ENCODE data around the gene TBC1D22A. TPM values are rescaled to one million over a fixed set of nuclear protein-coding genes. Genes with fewer than 3 reads are reported as not detected.

TBC1D22A gene
- total and polyA plus RNA-seq, 10 of the 15 experiments (the other 5 are each of a cell fraction or from before 2014, with no cell fraction given): 0.63 to 44.7 (median 27.4) TPM

- Histone ChIP-seq H3K4me1 (ENCODE audit: control insufficient read depth, insufficient read depth, low read length) (no peaks in the 10 kb centered on the region), H3K27ac (ENCODE audit: control insufficient read depth, insufficient read depth) (no peak overlapping the region), H3K4me3 (no peak overlapping the region), H3K27me3 (replicated peaks in 1 of 2; ENCODE audit: control insufficient read depth in 2 of 2, insufficient read depth in 2 of 2, low read length in 1 of 2) (no peaks in the 10 kb centered on the region), H2AFZ (ENCODE audit: control insufficient read depth, low read depth, low read length) (no peak overlapping the region), H3K79me2 (ENCODE audit: control insufficient read depth, insufficient read depth, low read length) (no peaks in the 10 kb centered on the region), H3K4me2 (ENCODE audit: control insufficient read depth, insufficient read depth) (no peak overlapping the region), H3K9ac (ENCODE audit: control insufficient read depth, insufficient read depth, low read length) (no peak overlapping the region), H4K20me1 (ENCODE audit: control insufficient read depth, insufficient read depth) (no peaks in the 10 kb centered on the region), H3K9me3 (replicated peaks; ENCODE audit: control insufficient read depth, insufficient read depth, low read length) (no peaks in the 10 kb centered on the region), H3K36me3 (ENCODE audit: control insufficient read depth in 2 of 2, insufficient read depth in 2 of 2, low read length in 1 of 2) (no peaks in the 10 kb centered on the region)
- DNase-seq (ENCODE audit: low read depth, low spot score) (no peak), FAIRE-seq (no peak), ATAC-seq (no peak)
- BruUV-seq (replicated peaks): no TSS peak
- ChIA-PET RAD21 (ENCODE audit: unreplicated experiment) (no interaction called here), POLR2A (no interaction called here), CTCF (no interaction called here), SMC1A (ENCODE audit: uncharacterized antibody, unreplicated experiment) (no interaction called here)
- 14% methylated on average over 9 of the region's 9 CpGs for WGBS (ENCODE audit: insufficient coverage, insufficient replicate concordance, low lambda C conversion rate, missing lambda C conversion rate)
- intact Hi-C loops (cut with micrococcal nuclease; ENCODE audit: unreplicated experiment) (no loop called here), in situ Hi-C loops (cut with MboI) (no loop called here)
- TF ChIP-seq TCF12 (IDR thresholded peaks at IDR 0.05; ENCODE audit: low read depth, low read length): no peak
- no peak for TF ChIP-seq SIX5 (IDR thresholded peaks at IDR 0.05; ENCODE audit: low read depth, low read length, severe bottlenecking)
- no peak for TF ChIP-seq SUPT20H (IDR thresholded peaks at IDR 0.05; ENCODE audit: borderline replicate concordance, control insufficient read depth, low read depth, low read length)
- TF ChIP-seq MYC (IDR thresholded peaks at IDR 0.05; ENCODE audit: insufficient read depth, insufficient read length, insufficient replicate concordance, low read length, severe bottlenecking): no peak
- TF ChIP-seq ZSCAN29 (IDR thresholded peaks at IDR 0.05): no peak
- TF ChIP-seq EP300 (IDR thresholded peaks at IDR 0.05; ENCODE audit: borderline replicate concordance in 1 of 2, control insufficient read depth in 1 of 2, low read depth in 2 of 2, low read length in 2 of 2): no peak
- no peak for TF ChIP-seq TCF7 (IDR thresholded peaks at IDR 0.05; ENCODE audit: borderline replicate concordance)
- TF ChIP-seq IKZF1 (conservative IDR thresholded peaks at IDR 0.05): no peak
- no peak for TF ChIP-seq CHD2 (IDR thresholded peaks at IDR 0.05; ENCODE audit: borderline replicate concordance, low read depth, low read length)
- no peak for TF ChIP-seq ZNF622 (IDR thresholded peaks at IDR 0.05)
- no peak for TF ChIP-seq POU2F2 (IDR thresholded peaks at IDR 0.05; ENCODE audit: borderline replicate concordance, low read depth, low read length)
- TF ChIP-seq YY1 (IDR thresholded peaks at IDR 0.05; ENCODE audit: low read depth, low read length): no peak
- TF ChIP-seq RAD21 (IDR thresholded peaks at IDR 0.05; ENCODE audit: insufficient read depth, low read depth, low read length): no peak
- TF ChIP-seq NR2C1 (IDR thresholded peaks at IDR 0.05): no peak
- TF ChIP-seq MAX (IDR thresholded peaks at IDR 0.05; ENCODE audit: low read depth, low read length): no peak
- TF ChIP-seq IRF4 (IDR thresholded peaks at IDR 0.05; ENCODE audit: low read depth, low read length): no peak
- no peak for TF ChIP-seq HDGF (IDR thresholded peaks at IDR 0.05)
Measured at GRCh38 chr22:47195156-47195483, 432.7 kb downstream of the TBC1D22A start.

All from GM12878 (cell line).